Activated CD8-positive, alpha-beta memory T cell treated with anti-CD3 and anti-CD28 coated beads, Interleukin-2, amount 50 U/mL, for 1 hour (primary cell): Measurements from ENCODE around the gene ASTL.
"Not testable (repeated sequence)": the region's sequence is repeated elsewhere in the genome, so short reads cannot be mapped to it uniquely, and the experiment has no call there.

Experiments
- DNase-seq: peaks from one replicate; pipeline ENCODE4 v3.0.0-alpha.2; 2020; ENCODE audit errors: extremely low read depth

The ASTL gene

DNA sequence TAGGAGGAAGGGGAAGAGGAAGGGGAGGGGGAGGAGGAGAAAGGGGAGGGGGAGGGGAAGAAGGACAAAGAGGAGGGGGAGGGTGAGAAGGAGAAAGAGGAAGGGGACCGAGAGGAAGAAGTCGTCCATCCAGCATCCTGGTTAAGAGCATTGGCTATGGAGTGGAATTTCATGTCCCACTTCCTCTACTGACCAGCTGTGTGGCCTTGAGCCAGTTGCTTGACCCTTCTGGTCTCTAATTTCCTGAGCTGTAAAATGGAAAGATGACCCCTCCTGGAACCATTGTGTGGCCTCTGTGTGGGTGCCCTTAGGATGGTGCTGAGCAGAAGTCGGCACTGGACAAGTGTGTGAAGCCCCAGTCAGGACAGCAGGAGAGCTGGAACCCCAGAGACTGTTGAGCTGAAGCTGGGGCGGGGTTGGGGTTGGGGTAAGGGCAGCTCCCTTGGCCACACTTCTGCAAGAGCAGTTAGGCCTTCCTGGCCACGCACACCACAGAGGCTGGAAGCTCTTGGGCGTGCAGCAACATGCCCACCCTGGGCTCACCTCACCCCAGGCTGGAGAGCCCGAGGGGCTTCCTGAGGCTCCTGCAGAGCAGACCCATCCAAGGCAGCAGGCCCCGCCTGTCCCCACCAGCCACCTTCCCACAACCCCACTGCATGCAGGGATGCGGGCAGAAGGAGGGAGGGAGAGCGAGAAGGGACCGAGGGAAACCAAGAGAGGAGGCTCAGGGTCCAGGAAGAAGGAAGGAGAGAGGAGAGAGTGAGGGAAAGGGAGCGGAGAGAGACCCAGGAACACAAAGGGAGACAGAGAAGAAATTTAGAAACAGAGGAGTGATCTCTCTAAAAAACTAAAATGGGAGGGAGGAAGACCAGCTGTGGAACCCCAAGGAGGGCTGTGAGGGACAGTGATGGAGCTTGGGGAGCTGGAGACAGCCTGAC, 38.2 kb downstream of the ASTL start:
- DNase-seq, result no peak

DNA sequence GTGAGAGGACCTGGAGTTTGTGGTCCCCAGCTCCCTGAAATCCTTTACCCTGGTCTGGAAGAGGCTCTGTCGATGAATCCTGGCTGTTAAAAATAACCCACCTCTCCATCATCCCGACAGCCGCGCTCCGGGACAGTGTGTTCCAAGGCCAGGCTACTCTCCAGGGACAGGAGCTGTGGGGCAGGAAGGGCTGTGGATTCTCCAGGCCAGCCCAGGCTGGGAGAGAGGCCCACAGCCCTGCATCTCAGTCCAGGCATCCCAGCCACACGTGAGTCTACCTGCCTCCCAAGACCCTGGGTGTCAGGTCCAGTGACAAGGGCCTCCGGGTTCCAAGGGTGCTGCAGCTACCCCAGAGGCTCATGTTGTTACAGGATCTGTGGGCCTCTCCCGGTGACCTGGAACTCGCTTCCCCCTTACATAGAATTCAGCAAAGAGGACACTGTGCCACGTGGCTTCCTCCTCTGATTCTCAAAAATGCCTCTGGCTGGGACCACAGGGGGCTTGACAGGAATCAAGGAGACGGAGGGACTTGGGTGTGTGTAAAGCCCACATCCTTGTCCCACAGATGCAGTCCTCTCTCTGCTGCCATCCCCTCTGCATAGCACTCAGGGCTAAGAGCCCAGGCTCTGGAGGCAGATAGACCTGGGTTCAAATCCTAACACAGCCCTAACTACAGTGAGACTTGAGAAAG, 39.3 kb downstream of the ASTL start:
- DNase-seq, result no peak

DNA sequence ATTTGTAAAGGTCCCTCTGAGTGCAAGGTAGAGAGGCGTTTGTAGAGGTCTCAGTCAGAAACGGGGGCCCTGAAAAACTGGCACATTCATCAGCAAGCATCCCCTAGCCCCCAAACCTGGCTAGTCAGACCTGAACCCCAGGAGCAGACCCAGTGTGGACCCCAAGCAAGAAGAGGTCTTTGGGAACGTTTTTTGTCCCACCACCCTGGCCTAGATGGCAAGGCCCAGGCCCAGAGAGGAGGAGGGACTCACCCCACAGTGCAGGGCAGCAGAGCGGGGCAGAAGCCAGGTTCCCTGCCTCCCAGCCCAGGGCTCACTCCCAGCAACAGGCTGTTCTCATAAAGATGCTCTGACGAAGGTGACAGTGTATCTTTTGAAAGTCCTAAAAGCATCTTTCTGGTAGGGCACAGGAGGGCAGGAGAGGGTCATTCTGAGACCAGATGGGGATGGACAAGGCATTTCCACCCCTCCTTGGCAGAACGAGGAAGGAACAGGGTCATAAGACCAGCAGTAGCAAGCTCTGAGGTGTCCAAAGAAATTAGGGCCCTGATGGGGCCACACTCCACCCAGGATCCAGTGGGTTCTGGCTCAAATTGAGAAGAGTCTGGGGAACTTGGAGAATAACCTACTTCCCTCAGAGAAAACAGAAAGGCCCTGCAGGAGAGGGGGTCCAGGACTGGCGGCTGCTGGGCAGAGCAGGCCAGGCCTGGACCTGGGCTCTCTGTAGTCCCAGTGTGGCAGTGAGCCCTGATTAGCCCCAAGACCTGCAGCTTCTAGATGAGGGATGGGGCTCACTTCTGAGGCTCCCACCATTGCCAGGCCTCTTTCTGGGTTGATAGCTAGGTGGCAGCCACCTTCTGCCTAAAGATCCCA, 40.1 kb downstream of the ASTL start:
- DNase-seq, result no peak

DNA sequence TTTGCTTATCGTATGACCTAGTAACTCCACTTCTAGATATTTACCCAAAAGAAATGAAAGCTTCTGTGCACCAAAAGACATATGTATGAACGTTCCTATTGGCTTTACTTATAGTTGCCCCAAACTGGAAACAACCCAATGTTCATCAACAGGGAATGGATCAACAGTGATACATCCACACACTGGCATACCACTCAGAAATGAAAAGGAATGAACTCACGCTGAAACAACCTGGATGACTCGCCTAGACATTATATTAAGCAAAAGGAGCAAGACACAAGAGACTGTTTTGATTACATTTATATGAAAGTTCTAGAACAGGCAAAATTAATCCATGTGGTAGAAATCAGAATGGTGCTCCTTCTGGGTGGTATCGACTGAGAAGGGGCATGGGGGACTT, 40.9 kb downstream of the ASTL start:
- no peak for DNase-seq

DNA sequence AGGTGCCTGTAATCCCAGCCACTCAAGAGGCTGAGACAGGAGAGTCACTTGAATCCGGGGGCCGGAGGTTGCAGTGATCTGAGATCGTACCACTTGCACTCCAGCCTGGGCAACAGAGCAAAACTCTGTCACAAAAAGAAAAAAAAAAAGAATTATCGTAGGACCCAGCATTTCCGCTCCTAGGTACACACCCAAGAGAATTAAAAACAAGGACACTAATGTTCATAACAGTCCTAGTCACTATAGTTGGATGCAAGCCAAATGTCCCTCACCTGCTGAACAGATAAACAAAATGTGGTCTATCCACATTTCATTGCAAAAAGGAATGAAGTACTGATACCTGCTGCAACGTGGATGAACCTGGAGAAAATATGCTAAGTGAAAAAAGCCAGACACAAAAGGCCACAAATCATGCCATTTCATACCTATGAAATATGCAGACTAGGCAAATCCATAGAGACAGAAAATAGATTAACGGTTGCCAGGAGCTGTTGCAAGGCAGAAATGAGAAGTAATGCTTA, 43.1 kb downstream of the ASTL start:
- no peak for DNase-seq

DNA sequence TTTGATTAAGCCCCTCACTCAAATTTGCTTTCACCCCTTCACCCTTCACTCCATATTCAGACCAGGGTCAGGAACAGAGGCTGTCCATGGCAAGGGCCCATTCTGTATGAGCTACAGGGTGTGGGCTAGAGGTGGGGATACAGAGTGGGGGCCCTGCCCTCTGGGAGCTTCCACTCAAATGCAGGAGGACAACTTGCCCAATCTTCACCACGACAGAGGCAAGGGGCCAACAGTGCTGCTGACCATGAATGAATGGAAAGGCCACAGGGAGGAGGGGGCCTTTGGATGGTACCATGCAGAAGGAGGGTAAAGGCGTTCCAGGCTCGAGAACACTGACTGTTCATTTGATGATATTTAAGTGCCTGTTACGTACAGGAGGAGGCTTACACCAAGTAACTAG, 44.8 kb downstream of the ASTL start:
- DNase-seq, result no peak

DNA sequence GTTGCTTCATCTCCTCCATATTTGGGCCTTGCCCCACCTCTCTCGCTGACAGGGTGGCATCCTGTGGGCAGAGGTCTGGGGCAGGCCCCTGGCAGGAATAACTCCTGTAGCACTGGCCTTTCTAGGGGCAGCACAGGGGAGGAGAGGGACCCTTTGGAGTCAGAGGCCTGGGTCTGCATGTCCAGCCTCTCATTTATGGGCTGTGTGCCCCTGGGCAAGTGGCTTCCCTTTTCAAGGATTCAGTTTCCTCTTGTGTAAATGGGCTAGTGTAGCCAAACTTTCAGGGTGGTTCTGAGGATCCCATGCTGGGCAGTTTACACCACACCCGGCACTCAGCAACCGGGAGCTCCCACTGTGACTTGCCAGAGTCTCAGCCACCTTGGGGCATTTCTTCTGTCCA, 45.4 kb downstream of the ASTL start:
- no peak for DNase-seq

DNA sequence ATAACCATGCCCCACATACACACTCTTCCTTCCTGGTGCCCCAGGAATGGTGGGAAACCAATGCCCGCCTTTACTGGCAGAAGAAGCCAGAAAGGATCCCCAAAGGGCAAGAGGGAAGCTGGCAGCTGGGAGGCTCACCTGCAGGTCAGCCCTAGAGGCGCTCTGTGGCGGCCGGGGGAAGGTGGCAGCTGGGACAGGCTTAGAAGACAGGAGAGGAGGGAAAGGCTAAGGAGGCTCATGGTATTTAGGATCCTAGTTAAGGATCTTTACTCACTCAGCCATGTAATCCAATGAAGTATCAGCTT, 45.8 kb downstream of the ASTL start:
- no peak for DNase-seq

DNA sequence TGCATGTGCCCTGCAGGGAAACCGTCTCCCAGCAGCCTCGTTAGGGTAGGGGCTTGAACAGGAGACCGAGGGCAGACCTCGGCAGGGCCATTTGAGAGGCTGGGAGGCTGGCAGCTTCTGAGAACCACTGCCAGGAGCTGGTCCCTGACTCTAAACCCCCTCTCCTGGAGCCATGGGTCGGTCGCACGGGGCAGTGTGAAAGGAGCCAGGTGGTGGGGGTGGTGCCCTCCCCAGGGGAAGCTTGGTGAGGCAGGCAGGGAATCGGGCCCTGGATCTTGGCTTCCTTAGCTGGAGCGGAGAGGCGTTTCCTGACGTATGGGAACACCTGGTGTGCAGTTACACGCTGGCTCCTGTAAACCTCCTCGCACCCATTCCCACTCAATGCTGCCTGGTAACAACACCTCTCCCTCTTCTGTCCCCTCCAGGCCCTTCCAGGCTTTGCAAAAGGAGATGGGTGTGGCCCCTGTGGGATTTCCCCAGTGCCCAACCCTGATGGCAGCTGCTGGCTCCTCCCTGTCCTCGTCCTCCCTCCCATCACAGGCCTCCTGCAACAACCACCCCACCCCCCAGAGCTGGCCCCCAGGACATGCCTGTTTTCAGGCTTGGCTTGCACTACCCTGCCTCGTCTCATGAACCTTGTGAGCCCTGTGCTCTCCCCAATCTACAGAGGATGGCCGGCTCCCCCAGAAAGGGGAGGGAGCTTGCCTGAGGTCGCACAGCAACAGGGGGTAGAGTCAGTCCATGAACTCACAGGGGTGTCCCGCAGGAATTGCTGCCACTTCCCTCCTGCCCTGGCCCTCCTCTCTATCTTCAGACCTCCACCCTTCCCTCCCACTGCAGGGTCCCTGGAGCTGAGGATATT, 46.4 kb downstream of the ASTL start:
- no peak for DNase-seq

DNA sequence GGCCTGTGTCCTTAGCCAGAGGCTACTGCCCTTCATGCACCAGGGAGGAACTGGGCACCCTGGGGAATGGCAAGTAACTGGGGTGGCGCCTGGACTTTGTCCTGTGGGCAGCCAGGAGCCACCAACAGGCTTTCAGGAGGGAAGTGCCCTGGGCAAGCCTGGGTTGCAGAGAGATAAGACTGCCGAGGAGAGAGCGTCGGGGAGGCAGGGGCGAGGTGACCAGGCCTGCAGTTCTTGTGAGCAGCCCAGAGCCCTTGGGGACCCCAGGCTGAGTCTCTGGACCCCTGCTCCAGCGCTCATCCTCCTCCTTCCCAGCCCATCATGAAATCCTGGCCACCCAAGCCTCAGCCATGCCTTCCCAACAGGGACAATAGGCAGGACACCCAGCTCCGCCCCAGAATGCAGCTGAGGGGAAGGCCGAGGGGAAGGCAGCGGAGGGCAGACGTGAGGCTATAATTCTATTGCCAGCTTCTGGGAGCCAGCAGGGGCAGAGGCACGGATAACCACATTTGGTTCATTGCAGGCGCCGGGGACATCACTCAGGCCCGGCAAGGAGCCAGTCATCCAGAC, 47.1 kb downstream of the ASTL start:
- DNase-seq, result no peak

DNA sequence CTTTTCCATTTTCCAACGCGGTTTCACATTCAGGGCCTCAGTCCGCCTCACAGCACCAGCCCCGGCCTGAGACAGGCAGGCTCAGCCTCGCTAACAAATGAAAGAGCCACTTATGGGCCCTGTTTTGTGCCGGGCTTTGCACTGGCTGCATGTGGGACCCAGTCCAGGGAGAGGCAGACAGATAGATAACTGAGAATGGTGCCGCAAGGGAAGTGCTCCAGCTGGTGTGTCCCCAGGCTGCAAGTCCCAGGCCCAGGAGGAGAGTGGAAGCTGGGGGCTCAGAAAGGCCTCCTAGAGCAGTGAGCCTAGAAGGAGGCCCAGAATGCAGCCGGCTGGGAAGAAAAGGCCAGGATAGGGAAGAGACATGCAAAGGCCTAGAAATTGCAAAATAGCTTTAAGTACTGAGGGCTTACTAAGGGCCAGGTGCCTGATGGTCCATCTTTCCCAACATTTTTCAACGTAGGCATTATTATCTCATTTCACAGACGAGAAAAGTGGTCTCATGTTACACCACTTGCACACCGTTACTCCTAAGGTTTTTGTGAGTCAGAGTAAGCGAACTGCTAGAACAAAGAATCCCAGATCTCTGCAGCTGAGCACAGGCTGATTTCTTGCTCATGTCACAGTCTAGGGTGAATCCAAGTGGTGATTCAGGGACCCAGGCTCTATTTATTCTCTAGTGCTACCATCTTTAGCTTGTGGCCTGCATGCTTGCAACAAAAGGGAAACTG, 47.9 kb downstream of the ASTL start:
- no peak for DNase-seq

DNA sequence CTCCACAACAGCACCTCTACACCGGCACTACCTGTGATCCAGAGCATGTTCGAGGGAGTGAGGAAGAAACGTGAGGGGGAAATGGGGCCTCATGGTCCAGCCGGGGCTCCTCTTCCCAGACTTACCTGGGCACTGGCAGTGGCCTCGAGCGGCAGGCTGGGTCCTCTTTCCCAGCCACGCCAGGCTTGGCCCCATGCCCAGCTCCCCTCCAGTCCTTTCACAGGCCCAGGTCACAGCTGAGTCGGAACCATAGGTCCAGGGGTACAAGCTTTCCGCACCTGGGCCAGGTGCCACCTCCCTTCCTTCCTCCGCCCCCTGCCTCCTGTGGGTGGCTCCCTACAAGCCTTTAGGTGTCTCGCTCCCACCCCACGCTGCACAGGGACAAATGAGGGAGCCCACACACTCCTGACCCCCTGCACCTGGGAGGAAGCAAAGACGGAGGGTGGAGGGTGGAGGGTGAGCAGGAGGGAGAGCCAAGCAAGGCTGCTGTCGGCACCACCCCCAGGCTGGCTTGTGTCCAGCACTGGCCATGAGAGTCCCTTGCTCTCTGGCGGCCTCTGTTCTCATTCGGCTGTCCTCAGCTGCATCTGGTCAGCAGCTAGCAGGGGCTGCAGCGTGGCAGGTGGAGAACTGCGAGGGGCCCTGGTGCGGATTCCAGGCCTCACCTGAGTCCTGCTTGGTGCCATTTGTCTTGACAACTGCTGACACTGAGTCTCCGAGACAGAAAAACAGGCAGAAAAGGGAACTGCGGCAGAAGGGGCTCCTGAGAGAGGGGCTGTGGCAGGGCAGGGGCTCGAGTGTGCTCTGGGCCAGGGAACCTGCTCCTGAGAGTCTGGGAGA, 48.7 kb downstream of the ASTL start:
- no peak for DNase-seq

DNA sequence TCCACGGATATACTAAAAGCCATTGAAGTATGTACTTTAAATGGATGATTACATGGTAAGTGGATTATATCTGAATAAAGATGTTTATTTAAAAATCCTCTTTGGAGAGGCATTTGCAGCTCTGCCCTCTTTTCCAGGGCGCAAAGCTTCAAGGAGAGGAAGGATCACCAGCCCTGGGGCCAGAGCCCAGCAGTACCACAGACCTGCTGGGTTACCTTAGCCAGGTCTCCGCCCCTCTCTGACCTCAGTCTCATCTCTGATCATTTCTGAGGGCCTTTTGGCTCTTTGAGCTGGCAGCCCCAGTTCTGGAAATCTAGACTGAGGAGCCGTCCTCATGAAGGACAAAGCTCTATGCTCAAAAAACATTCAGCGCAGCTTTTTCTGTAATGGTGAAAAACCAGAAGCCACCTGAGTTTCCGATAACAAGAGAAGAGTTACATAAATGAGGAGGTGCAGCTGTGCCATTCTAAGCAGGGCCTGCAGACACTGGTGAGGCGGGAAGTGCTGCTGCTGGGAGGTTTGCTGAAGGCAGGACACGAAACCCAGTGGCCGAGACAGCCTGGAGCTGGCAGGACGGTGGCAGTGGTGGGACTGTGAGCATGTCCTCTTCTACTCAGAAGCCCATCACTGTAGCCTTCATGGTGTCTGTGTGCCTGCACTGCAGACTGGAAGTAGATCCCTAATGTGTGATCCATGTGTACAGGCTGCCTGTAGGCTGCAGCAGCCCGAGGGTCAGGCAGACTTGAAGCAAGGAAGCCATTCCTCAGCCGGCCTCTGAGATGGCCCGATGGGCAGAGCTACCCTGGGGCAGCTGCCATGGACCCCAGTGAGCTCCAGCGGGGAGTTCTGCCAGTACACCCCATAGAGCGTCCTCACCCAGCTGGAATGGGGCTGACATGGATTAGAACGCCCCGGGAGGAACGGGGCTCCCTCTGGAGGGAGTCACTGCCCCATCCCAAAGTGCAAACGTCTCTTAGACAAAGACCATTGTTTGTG, 49.7 kb downstream of the ASTL start:
- DNase-seq, result no peak

DNA sequence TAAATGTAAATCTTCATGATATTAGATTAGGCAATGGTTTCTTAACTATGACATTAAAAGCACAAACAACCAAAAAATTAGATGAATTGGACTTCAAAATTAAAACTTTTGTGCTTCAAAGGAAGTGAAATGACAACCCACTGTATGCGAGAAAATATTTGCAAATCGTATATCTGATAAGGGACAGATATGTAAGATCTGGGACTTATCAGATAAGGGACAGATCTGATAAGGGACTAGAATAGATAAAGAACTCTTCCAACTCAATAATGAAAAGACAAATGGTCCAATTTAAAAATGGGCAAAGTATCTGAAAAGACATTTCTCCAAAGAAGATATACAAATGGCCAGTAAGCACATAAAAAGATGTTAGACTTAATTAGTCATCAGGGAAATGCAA, 51.2 kb downstream of the ASTL start:
- no peak for DNase-seq

DNA sequence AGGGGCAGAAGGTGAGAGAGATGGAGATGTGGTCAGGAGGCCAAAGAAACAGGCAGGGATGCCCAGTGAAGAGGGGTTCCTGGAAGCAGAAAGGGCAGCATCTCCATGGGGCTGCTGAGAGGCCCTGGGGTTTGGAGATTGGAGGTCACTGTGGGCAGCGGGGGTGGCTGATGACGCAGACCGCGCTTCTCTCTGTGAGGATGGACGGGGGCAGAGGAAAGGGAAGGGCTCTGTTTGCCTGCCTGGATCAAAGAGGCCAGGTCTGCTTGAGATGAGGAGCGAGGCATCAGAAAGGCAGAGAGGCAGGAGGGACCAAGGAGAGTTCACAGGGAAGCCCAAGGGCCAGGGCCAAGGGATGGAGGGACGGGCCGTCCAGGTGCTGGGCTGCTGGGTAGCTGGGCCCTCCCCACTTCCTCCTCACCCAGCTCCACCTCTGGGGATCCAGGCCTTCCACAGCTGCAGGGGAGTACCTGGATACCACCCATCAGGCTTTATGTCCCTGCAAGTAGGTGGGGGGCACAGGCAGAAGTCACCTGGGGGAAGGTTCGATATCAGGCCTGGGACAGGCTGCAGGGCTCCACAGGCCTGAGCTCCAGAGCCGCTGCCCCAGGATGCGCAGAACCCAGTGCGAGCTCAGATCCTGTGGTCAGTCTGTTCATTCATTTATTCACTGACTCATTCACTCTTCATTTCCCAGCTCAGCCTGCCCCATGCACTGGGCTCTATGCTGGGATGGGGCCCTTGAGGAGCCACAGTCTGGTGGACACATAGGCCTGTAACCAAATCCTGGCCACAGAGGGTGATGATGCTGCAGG, 52.6 kb downstream of the ASTL start:
- no peak for DNase-seq

DNA sequence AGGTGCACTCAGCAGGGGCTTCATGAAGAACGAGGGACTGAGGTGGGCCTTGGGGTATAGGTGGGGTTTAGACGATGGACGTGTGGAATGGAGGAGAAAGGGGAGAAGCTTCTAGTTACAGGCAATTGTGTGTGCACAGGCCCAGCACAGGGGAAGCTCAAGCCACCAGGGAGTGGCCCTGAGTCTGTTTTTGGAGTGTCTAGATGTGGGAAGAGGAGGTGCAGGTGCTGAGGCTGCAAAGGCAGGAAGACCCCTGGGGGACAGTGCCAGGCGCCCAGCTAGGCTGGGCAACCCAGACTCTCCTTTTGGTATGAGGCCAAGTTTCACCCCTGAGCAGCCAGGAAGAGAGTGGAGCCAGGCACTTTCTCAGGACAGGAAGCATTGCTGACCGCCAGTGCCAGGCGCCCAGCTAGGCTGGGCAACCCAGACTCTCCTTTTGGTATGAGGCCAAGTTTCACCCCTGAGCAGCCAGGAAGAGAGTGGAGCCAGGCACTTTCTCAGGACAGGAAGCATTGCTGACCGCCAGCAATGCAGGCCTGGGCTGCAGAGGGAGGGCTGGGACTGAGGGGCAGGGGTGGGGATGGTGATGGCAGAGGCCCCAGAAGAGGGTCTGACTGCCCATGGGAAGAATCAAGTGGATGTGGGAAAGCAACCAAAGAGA, 53.3 kb downstream of the ASTL start:
- DNase-seq, result not testable (repeated sequence)
